D721Med (cell line): ENCODE measurements around the gene SARS1.

Experiments used
- DNase-seq: peaks from one replicate; pipeline ENCODE4 v3.0.0; 2011; ENCODE audit warnings: low spot score; ENCODE audit not compliant: insufficient read length
- FAIRE-seq: peaks from 2 replicates; lab custom pipeline; 2011; peaks lifted over from hg19 to GRCh38; lab: Jason Lieb, UNC
- TF ChIP-seq, protein P1 (sequence below): IDR thresholded peaks from 2 replicates; pipeline ENCODE4 v1.5.1; 2012; ENCODE audit warnings: mild to moderate bottlenecking, control low read depth; ENCODE audit not compliant: insufficient read depth; ENCODE audit errors: missing control alignments

Gene SARS1

DNA sequence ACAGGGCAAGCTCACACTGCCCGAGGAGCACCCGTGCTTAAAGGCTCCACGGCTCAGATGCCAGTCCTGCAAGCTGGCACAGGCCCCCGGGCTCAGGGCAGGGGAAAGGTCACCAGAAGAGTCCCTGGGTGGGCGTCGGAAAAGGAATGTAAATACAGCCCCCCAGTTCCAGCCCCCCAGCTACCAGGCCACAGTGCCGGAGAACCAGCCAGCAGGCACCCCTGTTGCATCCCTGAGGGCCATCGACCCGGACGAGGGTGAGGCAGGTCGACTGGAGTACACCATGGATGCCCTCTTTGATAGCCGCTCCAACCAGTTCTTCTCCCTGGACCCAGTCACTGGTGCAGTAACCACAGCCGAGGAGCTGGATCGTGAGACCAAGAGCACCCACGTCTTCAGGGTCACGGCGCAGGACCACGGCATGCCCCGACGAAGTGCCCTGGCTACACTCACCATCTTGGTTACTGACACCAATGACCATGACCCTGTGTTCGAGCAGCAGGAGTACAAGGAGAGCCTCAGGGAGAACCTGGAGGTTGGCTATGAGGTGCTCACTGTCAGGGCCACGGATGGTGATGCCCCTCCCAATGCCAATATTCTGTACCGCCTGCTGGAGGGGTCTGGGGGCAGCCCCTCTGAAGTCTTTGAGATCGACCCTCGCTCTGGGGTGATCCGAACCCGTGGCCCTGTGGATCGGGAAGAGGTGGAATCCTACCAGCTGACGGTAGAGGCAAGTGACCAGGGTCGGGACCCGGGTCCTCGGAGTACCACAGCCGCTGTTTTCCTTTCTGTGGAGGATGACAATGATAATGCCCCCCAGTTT is 36.9 kb downstream of the SARS1 start:
- FAIRE-seq (no peak), DNase-seq (no peak)
- TF ChIP-seq, protein P1, sequence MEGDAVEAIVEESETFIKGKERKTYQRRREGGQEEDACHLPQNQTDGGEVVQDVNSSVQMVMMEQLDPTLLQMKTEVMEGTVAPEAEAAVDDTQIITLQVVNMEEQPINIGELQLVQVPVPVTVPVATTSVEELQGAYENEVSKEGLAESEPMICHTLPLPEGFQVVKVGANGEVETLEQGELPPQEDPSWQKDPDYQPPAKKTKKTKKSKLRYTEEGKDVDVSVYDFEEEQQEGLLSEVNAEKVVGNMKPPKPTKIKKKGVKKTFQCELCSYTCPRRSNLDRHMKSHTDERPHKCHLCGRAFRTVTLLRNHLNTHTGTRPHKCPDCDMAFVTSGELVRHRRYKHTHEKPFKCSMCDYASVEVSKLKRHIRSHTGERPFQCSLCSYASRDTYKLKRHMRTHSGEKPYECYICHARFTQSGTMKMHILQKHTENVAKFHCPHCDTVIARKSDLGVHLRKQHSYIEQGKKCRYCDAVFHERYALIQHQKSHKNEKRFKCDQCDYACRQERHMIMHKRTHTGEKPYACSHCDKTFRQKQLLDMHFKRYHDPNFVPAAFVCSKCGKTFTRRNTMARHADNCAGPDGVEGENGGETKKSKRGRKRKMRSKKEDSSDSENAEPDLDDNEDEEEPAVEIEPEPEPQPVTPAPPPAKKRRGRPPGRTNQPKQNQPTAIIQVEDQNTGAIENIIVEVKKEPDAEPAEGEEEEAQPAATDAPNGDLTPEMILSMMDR, result no peak

DNA sequence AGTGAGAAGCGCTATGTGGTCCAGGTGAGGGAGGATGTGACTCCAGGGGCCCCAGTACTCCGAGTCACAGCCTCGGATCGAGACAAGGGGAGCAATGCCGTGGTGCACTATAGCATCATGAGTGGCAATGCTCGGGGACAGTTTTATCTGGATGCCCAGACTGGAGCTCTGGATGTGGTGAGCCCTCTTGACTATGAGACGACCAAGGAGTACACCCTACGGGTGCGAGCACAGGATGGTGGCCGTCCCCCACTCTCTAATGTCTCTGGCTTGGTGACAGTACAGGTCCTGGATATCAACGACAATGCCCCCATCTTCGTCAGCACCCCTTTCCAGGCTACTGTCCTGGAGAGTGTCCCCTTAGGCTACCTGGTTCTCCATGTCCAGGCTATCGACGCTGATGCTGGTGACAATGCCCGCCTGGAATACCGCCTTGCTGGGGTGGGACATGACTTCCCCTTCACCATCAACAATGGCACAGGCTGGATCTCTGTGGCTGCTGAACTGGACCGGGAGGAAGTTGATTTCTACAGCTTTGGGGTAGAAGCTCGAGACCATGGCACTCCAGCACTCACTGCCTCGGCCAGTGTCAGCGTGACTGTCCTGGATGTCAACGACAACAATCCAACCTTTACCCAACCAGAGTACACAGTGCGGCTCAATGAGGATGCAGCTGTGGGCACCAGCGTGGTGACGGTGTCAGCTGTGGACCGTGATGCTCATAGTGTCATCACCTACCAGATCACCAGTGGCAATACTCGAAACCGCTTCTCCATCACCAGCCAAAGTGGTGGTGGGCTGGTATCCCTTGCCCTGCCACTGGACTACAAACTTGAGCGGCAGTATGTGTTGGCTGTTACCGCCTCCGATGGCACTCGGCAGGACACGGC is 37.8 kb downstream of the SARS1 start:
- TF ChIP-seq, protein P1, result no peak
- FAIRE-seq, result no peak
- DNase-seq, result no peak

DNA sequence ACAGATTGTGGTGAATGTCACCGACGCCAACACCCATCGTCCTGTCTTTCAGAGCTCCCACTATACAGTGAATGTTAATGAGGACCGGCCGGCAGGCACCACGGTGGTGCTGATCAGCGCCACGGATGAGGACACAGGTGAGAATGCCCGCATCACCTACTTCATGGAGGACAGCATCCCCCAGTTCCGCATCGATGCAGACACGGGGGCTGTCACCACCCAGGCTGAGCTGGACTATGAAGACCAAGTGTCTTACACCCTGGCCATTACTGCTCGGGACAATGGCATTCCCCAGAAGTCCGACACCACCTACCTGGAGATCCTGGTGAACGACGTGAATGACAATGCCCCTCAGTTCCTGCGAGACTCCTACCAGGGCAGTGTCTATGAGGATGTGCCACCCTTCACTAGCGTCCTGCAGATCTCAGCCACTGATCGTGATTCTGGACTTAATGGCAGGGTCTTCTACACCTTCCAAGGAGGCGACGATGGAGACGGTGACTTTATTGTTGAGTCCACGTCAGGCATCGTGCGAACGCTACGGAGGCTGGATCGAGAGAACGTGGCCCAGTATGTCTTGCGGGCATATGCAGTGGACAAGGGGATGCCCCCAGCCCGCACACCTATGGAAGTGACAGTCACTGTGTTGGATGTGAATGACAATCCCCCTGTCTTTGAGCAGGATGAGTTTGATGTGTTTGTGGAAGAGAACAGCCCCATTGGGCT is 38.6 kb downstream of the SARS1 start:
- FAIRE-seq (no peak), DNase-seq (no peak)
- TF ChIP-seq, protein P1, result no peak

DNA sequence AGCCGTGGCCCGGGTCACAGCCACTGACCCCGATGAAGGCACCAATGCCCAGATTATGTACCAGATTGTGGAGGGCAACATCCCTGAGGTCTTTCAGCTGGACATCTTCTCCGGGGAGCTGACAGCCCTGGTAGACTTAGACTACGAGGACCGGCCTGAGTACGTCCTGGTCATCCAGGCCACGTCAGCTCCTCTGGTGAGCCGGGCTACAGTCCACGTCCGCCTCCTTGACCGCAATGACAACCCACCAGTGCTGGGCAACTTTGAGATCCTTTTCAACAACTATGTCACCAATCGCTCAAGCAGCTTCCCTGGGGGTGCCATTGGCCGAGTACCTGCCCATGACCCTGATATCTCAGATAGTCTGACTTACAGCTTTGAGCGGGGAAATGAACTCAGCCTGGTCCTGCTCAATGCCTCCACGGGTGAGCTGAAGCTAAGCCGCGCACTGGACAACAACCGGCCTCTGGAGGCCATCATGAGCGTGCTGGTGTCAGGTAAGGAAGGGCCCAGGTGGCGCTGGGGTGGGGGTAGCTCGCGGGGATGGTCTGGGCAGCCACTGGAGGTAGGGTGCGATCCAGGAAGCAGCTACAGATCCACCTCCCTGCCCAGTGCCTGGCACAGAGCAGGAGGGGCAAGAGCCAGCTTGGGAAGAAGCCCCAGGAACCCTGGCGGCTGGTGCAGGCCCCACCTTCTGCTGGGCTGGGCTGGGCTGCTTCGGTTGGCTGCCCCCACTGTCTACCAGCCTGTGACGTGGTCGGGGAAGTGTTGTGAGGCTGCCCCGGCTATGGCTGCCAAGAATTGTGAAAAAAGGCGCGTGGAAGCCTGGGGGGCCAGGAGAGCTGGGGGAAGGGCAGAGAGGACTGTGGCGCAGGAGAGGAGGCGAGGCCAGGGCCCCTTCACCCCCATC is 39.4 kb downstream of the SARS1 start:
- TF ChIP-seq, protein P1, result no peak
- FAIRE-seq (no peak), DNase-seq (no peak)

DNA sequence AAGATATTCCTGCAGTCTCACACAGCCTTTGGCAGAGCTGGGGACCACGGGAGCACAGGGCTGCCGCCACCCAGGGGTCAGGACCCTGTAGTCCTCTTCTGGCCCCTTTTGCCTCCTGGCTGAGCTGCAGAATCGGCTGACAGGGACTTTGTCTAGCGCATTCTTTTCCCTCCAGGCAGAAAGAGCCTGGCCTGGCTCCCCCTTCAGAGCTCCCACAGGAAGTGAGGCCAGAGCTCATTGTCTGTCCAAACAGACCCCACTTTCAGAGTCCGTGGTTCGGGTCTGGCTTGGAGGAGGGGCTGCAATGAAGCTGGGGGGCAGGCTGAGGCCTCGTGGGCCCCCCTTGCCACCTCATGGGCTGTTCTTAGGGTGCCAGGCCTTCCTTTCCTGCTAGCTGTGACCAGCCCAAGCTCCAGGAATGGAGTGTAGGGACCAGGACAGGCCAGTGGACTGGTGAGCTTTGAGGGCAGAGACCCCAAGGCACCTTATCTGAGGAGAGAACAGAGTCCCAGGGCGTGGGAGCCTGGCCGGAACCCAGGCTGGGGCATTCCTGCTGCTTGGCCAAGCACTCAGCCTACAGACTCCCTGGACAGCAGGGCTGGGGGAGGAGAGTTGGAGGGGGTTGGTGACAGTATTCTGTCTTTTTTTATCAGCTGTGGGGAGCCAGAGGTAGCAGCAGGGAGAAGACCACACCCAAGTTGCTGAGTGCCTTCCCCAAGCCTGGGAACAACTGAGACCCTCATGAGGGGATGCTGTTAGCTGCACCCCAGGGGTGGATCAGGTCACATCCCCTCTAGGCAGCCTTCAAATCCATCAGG is 40.3 kb downstream of the SARS1 start:
- TF ChIP-seq, protein P1, result no peak
- no peak for FAIRE-seq
- DNase-seq, result no peak
